ENCODE measurements around the gene C5orf63.

The C5orf63 gene

GRCh38 chr5:127015716-127016115 lies 57.6 kb downstream of the C5orf63 start:
- TF ChIP-seq, protein P1, sequence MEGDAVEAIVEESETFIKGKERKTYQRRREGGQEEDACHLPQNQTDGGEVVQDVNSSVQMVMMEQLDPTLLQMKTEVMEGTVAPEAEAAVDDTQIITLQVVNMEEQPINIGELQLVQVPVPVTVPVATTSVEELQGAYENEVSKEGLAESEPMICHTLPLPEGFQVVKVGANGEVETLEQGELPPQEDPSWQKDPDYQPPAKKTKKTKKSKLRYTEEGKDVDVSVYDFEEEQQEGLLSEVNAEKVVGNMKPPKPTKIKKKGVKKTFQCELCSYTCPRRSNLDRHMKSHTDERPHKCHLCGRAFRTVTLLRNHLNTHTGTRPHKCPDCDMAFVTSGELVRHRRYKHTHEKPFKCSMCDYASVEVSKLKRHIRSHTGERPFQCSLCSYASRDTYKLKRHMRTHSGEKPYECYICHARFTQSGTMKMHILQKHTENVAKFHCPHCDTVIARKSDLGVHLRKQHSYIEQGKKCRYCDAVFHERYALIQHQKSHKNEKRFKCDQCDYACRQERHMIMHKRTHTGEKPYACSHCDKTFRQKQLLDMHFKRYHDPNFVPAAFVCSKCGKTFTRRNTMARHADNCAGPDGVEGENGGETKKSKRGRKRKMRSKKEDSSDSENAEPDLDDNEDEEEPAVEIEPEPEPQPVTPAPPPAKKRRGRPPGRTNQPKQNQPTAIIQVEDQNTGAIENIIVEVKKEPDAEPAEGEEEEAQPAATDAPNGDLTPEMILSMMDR (IDR thresholded peaks at IDR 0.05; ENCODE audit: insufficient read depth, low read depth, low read length, missing control alignments) = no peak
- no peak for DNase-seq (ENCODE audit: low read depth)
- no peak overlapping the region for H3K4me3 ChIP-seq (ENCODE audit: low read depth, low read length)

DNA sequence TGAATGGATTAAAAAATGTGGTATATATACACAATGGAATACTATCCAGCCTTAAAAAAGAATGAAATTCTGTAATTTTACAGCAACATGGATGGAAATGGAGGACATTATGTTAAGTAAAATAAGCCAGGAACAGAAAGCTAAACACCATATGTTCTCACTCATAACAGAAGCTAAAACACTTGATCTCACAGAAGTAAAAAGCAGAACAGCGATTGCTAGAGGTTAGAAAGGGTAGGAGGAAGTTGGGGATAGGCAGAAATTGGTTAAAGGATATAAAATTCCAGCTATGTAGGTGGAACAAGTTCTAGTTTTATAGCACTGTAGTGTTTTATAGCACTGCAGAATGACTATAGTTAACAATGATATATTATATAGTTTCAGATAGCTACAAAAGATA lies 58.7 kb downstream of the C5orf63 start:
- DNase-seq (ENCODE audit: low read depth) = no peak
- no peak overlapping the region for H3K4me3 ChIP-seq (ENCODE audit: low read depth, low read length)
- TF ChIP-seq, protein P1 (IDR thresholded peaks at IDR 0.05; ENCODE audit: insufficient read depth, low read depth, low read length, missing control alignments) = no peak

DNA sequence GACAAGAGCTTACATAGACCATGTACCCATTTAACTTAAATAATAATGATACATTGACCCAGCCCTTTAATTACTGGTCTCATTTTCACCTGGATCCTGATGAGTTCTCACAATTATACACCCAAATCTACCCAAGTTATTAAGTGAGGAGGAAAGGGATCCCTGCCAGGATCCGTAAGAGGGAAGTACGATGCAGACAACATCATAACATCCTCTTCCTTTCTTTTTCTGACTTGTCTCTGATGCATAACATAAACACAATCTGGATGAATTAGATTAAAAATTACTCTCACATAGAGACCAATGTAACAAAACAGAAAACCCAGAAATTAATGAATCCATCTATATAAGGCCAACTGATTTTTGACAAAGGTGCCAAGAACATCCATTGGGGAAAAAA lies 59.9 kb downstream of the C5orf63 start:
- no peak overlapping the region for H3K4me3 ChIP-seq (ENCODE audit: low read depth, low read length)
- DNase-seq (ENCODE audit: low read depth) = no peak
- TF ChIP-seq, protein P1 (IDR thresholded peaks at IDR 0.05; ENCODE audit: insufficient read depth, low read depth, low read length, missing control alignments) = no peak

GRCh38 chr5:127012916-127013315 lies 60.4 kb downstream of the C5orf63 start:
- TF ChIP-seq, protein P1 (IDR thresholded peaks at IDR 0.05; ENCODE audit: insufficient read depth, low read depth, low read length, missing control alignments) = no peak
- no peak for DNase-seq (ENCODE audit: low read depth)
- no peak overlapping the region for H3K4me3 ChIP-seq (ENCODE audit: low read depth, low read length)

DNA sequence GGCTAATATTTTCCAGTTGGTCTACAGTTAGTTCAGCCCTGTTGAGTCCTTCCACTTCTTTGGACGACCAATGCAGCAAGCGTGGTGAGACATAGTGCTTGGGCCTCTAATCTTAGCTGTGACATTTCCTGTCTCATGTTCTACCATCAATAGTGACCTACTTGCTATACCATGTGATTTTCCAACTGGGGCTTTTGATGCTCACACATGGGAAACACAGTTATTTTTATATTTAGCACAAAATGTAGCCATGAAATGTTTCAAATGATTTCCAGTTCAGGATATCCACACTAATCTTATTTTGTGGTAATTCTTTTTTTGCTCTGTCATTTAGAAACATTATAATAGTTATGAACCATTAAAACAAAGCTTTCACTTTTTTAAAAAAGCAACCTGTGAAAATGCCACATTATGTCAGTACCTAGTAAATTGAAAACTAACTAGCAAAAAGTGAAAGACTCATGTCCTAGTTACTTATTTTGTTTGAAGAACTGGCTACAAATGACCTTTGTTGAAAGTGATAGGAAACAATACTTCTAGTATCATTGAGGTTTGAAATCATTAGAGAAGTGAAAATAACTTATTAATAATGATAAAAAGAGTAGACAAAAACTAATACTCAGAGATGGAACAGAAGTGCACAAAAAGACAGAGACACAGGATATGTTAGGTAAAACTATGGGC lies 61.2 kb downstream of the C5orf63 start:
- no peak overlapping the region for H3K4me3 ChIP-seq (ENCODE audit: low read depth, low read length)
- peak; percentile 63 for DNase-seq (ENCODE audit: low read depth)
- TF ChIP-seq, protein P1 (IDR thresholded peaks at IDR 0.05; ENCODE audit: insufficient read depth, low read depth, low read length, missing control alignments) = no peak

DNA sequence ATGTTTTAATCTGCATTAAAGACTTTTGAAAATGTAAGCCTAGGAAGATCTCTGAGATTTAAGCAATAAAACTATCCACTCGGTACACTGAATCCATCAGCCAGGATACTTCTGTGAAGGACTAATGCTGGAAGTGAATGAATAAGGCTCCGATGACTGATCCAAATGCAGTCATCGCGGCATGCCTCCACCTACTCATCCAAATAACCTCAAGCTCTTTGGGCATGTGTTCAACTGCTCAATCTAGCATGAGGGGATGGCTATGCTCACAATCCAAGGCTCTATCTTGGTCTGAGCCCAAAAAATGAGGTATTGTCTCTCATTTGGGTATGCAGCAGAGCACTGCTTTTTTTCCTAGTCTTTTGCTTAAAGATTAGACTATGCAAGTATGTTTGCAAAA lies 62.1 kb downstream of the C5orf63 start:
- no peak for DNase-seq (ENCODE audit: low read depth)
- TF ChIP-seq, protein P1 (IDR thresholded peaks at IDR 0.05; ENCODE audit: insufficient read depth, low read depth, low read length, missing control alignments) = no peak
- H3K4me3 ChIP-seq (ENCODE audit: low read depth, low read length) = no peak overlapping the region

DNA sequence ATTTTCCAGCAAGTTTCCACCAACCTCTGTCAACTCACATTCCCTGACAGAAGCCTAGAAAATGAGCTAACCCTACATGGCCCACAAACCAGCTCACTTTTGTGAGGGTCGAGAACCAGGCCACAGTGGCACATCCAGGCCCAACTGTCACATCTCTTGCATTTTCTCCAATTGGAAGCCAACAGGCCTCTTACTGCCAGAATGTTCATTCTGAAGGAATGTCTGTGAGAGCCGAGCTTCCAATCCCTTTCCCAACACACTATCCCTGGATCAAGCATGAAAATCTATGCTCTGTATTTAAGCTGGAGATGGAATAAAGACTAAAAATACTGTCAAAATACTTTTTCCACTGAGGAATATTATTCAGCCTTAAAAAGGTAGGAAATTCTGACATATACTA lies 62.9 kb downstream of the C5orf63 start:
- TF ChIP-seq, protein P1 (IDR thresholded peaks at IDR 0.05; ENCODE audit: insufficient read depth, low read depth, low read length, missing control alignments) = no peak
- H3K4me3 ChIP-seq (ENCODE audit: low read depth, low read length) = no peak overlapping the region
- no peak for DNase-seq (ENCODE audit: low read depth)
